Measurements from ENCODE around the gene SSBP4.

DNA sequence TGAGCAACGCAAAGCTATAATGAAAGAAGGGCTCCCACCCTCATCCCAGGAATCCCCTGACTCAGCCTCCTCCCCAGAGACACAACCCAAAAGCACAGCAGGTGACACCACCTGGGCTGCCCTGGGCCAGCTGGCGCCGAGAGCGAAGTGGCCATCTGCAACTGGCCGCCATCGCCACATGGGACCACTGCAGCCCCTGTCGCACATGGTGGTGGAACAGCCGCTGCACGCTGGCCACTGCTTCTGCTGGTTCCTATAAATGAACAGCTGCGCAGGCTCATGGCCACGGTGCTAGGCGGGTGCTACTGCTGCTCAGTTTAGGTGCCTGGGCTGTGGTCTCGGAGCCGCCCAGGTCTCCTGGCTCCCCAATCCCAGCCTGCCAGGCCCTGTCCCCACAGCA lies 30.4 kb downstream of the SSBP4 start:
- TF ChIP-seq, protein P1, sequence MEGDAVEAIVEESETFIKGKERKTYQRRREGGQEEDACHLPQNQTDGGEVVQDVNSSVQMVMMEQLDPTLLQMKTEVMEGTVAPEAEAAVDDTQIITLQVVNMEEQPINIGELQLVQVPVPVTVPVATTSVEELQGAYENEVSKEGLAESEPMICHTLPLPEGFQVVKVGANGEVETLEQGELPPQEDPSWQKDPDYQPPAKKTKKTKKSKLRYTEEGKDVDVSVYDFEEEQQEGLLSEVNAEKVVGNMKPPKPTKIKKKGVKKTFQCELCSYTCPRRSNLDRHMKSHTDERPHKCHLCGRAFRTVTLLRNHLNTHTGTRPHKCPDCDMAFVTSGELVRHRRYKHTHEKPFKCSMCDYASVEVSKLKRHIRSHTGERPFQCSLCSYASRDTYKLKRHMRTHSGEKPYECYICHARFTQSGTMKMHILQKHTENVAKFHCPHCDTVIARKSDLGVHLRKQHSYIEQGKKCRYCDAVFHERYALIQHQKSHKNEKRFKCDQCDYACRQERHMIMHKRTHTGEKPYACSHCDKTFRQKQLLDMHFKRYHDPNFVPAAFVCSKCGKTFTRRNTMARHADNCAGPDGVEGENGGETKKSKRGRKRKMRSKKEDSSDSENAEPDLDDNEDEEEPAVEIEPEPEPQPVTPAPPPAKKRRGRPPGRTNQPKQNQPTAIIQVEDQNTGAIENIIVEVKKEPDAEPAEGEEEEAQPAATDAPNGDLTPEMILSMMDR (IDR thresholded peaks at IDR 0.05; ENCODE audit: insufficient read depth, low read depth, low read length): no peak
- no peak for TF ChIP-seq EZH2 (IDR thresholded peaks at IDR 0.05; ENCODE audit: insufficient read depth, low read length)

Measured in astrocyte (in vitro differentiated cells and primary cell).